Hepatocyte (in vitro differentiated cells): ENCODE data around the gene SOWAHA.

Experiments used
- CTCF ChIP-seq: fragments of 200-600 bp; sonication (generic); IDR thresholded peaks from 2 replicates; pipeline ENCODE4 v1.5.1; 2016; ENCODE audit warnings: antibody characterized with exemption, mild to moderate bottlenecking; ENCODE audit not compliant: poor library complexity
- EZH2 ChIP-seq: fragments of 200-600 bp; sonication (generic); IDR thresholded peaks from 2 replicates; pipeline ENCODE4 v1.6.1; 2016; ENCODE audit warnings: antibody characterized with exemption, mild to moderate bottlenecking, borderline replicate concordance
- EZH2phosphoT487 ChIP-seq: fragments of 200-600 bp; sonication (generic); IDR thresholded peaks from one replicate; pipeline ENCODE4 v1.6.1; 2018; ENCODE audit warnings: antibody characterized with exemption, mild to moderate bottlenecking, low read depth, moderate library complexity; ENCODE audit not compliant: unreplicated experiment, severe bottlenecking

- TF ChIP-seq CTCF: no peak
- no peak for TF ChIP-seq EZH2phosphoT487
- no peak for TF ChIP-seq EZH2
These were observed 12.6 kb upstream of the SOWAHA start for GRCh38 chr5:132800545-132800944.
